Lung (tissue), 12 donors: ENCODE data around the gene PDIA4. TPM values are rescaled to one million over a fixed set of nuclear protein-coding genes. Genes with fewer than 3 reads are reported as not detected.
"Not testable (repeated sequence)": the region's sequence is repeated elsewhere in the genome, so short reads cannot be mapped to it uniquely, and the experiment has no call there.

ENCODE experiments used
- ATAC-seq: fragments of 200-7000 bp; cut with Tn5 transposase; one replicate; pipeline ENCODE4 v1.9.1; 2020; ENCODE audit warnings: moderate number of reproducible peaks; ENCODE audit not compliant: insufficient read depth, low FRiP score
- DNase-seq, 3 donors: peaks; one replicate each; pipeline ENCODE4 v3.0.0-alpha.2; 2013 to 2017
- H3K27ac ChIP-seq, 2 donors: one replicate each; pipeline ENCODE4 v1.5.1; 2013; ENCODE audit warnings: mild to moderate bottlenecking in 2 of 2, moderate library complexity in 2 of 2, control low read depth in 1 of 2, inconsistent platforms in 1 of 2, low read depth in 1 of 2, low read length in 1 of 2
- H3K27me3 ChIP-seq, 3 donors: one replicate each; pipeline ENCODE4 v1.5.1; 2013; ENCODE audit warnings: low read length in 2 of 3; ENCODE audit not compliant: control insufficient read depth in 3 of 3, insufficient read depth in 3 of 3
- H3K36me3 ChIP-seq, 4 donors: one replicate each; pipeline ENCODE4 v1.5.1; 2013; ENCODE audit warnings: low read length in 4 of 4, mild to moderate bottlenecking in 1 of 4, moderate library complexity in 1 of 4; ENCODE audit not compliant: control insufficient read depth in 4 of 4, insufficient read depth in 4 of 4
- H3K4me1 ChIP-seq, 5 donors: one replicate each; pipeline ENCODE4 v1.5.1; 2013; ENCODE audit warnings: low read length in 5 of 5, mild to moderate bottlenecking in 2 of 5, moderate library complexity in 1 of 5; ENCODE audit not compliant: control insufficient read depth in 5 of 5, insufficient read depth in 5 of 5
- H3K4me3 ChIP-seq: one replicate; pipeline ENCODE4 v1.5.1; 2013; ENCODE audit warnings: mild to moderate bottlenecking, control low read depth, moderate library complexity
- H3K9ac ChIP-seq, 2 donors: one replicate each; pipeline ENCODE4 v1.5.1; 2013; ENCODE audit warnings: low read length in 2 of 2, control low read depth in 1 of 2; ENCODE audit not compliant: insufficient read depth in 1 of 2
- H3K9me3 ChIP-seq, 4 donors: one replicate each; pipeline ENCODE4 v1.5.1; 2013; ENCODE audit warnings: low read length in 3 of 4, mild to moderate bottlenecking in 1 of 4, moderate library complexity in 1 of 4; ENCODE audit not compliant: control insufficient read depth in 4 of 4, insufficient read depth in 3 of 4
- WGBS, 2 donors: extraction: QIAGEN DNeasy Blood & Tissue Kit; methylation state at CpG; one replicate each; pipeline ENCODE4 v1.1.7; 2013; 5-methylcytosine and 5-hydroxymethylcytosine counted together
- polyA plus RNA-seq, 2 donors: library from polyadenylated mRNA; stranded (reverse); fragments of 200-250 nt; gene quantifications; one replicate each; pipeline ENCODE4 v1.2.1, GENCODE V29; 2013
- total RNA-seq, 2 donors: library from RNA; depleted of rRNA in 1 of 2; stranded (reverse); fragments of >200 nt in 1 of 2; gene quantifications; one replicate each; pipeline ENCODE4 v1.2.1, GENCODE V29; 2014 to 2021
- TF ChIP-seq, protein P1 (sequence below): IDR thresholded peaks from 2 replicates; pipeline ENCODE4 v1.5.1; 2012; ENCODE audit warnings: mild to moderate bottlenecking; ENCODE audit errors: control extremely low read depth, extremely low read depth
- donor health status: control.
- donor health status: control.
- donor health status: Bipolar disorder and iron deficiency.
- donor health status: healthy.
- donor health status: DM: yes; HTN: yes; CAD: no.

Gene PDIA4
- total and polyA plus RNA-seq, 4 donors = 48.6 to 213 (median 147) TPM

DNA sequence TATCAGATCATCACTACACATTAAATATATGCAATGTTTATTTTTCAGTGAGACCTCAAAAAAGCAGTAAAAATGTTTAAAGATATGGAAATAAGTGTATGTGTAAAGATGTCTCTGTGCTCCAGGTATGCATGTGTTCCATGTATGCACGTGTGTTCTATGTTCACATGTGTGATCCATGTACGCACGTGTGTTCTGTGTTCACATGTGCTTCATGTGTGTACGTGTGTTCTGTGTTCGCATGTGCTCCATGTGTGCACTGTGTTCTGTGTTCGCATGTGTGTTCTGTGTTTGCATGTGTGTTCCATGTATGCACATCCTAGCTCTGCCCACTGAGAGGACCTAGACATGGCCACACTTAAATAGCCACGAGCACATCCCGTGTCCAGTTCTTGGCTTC lies 15.6 kb upstream of the PDIA4 start:
- Histone ChIP-seq H3K27me3 (no peaks in the 10 kb centered on the region), H3K4me3 (no peak overlapping the region), H3K9me3 (peaks cover 0 to 2% (median 0%) of the 10 kb centered on the region in 4 donors), H3K36me3 (no peaks in the 10 kb centered on the region), H3K4me1 (peaks cover 0 to 5% (median 0%) of the 10 kb centered on the region in 5 donors), H3K9ac (no peak overlapping the region), H3K27ac (no peak overlapping the region)
- DNase-seq (no peak), ATAC-seq (no peak)
- WGBS, 2 donors = 93 to 95% methylated on average over 8 of the region's 8 CpGs
- TF ChIP-seq, protein P1, sequence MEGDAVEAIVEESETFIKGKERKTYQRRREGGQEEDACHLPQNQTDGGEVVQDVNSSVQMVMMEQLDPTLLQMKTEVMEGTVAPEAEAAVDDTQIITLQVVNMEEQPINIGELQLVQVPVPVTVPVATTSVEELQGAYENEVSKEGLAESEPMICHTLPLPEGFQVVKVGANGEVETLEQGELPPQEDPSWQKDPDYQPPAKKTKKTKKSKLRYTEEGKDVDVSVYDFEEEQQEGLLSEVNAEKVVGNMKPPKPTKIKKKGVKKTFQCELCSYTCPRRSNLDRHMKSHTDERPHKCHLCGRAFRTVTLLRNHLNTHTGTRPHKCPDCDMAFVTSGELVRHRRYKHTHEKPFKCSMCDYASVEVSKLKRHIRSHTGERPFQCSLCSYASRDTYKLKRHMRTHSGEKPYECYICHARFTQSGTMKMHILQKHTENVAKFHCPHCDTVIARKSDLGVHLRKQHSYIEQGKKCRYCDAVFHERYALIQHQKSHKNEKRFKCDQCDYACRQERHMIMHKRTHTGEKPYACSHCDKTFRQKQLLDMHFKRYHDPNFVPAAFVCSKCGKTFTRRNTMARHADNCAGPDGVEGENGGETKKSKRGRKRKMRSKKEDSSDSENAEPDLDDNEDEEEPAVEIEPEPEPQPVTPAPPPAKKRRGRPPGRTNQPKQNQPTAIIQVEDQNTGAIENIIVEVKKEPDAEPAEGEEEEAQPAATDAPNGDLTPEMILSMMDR = no peak

DNA sequence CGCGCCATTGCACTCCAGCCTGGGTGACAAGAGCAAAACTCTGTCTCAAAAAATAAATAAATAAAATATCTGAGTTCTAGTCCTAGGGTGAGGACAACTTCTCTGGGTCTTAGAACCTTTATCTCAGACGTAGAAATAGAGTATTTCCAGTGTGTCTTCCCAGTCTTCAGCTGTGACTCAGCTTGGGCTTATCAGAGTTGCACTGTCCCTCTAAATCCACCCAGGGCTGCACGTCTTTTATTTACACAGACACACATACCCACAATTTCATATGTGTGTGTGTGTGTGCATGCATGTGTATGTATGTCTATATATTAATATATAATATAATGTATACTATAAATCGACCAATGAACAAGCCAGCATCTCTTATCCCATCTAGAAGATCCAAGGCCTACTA lies 13.0 kb upstream of the PDIA4 start:
- TF ChIP-seq, protein P1 = no peak
- no peak for DNase-seq
- Histone ChIP-seq H3K9ac (no peak overlapping the region), H3K9me3 (no peaks in the 10 kb centered on the region), H3K36me3 (no peaks in the 10 kb centered on the region), H3K4me3 (no peak overlapping the region), H3K4me1 (no peaks in the 10 kb centered on the region), H3K27me3 (no peaks in the 10 kb centered on the region), H3K27ac (no peak overlapping the region)
- WGBS, 2 donors = 81 to 92% methylated on average over 5 of the region's 5 CpGs
- no peak for ATAC-seq

DNA sequence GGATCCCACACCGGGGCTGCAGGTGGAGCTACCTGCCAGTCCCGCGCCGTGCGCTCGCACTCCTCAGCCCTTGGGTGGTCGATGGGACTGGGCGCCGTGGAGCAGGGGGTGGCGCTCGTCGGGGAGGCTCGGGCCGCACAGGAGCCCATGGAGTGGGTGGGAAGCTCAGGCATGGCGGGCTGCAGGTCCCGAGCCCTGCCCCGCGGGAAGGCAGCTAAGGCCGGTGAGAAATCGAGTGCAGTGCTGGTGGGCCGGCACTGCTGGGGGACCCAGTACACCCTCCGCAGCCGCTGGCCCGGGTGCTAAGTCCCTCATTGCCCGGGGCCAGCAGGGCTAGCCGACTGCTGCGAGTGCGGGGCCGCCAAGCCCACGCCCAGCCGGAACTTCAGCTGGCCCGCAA lies 10.3 kb upstream of the PDIA4 start:
- H3K4me3 ChIP-seq, H3K27me3 ChIP-seq, H3K9ac ChIP-seq, H3K27ac ChIP-seq, H3K9me3 ChIP-seq, H3K36me3 ChIP-seq, DNase-seq, ATAC-seq, H3K4me1 ChIP-seq: not testable (repeated sequence)
- WGBS, 2 donors = 94 to 96% methylated on average over 16 to 32 of the region's 32 CpGs

DNA sequence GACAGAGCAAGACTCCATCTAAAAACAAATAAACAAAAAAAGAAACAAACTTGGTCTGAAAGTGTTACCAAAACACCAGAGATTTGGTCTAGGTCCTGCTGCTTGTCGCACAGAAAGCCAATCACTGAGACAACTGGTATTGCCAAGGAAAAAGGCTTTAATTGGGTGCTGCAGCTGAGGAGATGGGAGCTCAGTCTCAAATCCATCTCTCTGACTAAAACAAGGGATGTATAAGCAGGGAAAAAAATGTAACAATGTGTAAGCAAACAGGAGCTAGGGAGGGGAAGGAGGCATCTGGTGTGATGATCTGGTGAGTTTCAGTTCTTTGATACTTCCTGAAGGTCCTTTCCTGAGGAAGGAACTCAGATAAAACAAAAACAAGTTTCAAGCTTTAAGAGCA lies 8.4 kb upstream of the PDIA4 start:
- WGBS, 2 donors = 96 to 98% methylated on average over 1 of the region's 1 CpG
- no peak overlapping the region for H3K4me3 ChIP-seq
- no peak for ATAC-seq

More for the DNA sequence above, 8.4 kb upstream of the PDIA4 start:
- TF ChIP-seq, protein P1 = no peak
- Histone ChIP-seq H3K9ac (no peak overlapping the region), H3K27me3 (no peaks in the 10 kb centered on the region), H3K9me3 (no peaks in the 10 kb centered on the region), H3K27ac (no peak overlapping the region), H3K4me1 (no peaks in the 10 kb centered on the region), H3K36me3 (no peaks in the 10 kb centered on the region)
- no peak for DNase-seq
